Peyer's patch (tissue), 4 donors: ENCODE data around the gene TSPAN18. TPM values are rescaled to one million over a fixed set of nuclear protein-coding genes. Genes with fewer than 3 reads are reported as not detected.

ENCODE experiments used
- DNase-seq, 3 donors: peaks; one replicate each; pipeline ENCODE4 v3.0.0-alpha.2; 2017 to 2019
- H3K27ac ChIP-seq, 4 donors: fragments of 200-600 bp; sonication (generic); one replicate each; pipeline ENCODE4 v1.5.1; 2016 to 2019
- H3K27me3 ChIP-seq, 2 donors: fragments of 200-600 bp; sonication (generic); one replicate each; pipeline ENCODE4 v1.5.1; 2019
- H3K36me3 ChIP-seq, 3 donors: fragments of 200-600 bp; sonication (generic); one replicate each; pipeline ENCODE4 v1.5.1; 2016 to 2019
- H3K4me1 ChIP-seq, 4 donors: fragments of 200-600 bp; sonication (generic); one replicate each; pipeline ENCODE4 v1.5.1; 2016 to 2019
- H3K4me3 ChIP-seq, 4 donors: fragments of 200-600 bp; sonication (generic); 1 replicate in 3 of 4; 2 replicates in 1 of 4; pipeline ENCODE4 v1.5.1; 2016 to 2019; ENCODE audit warnings: mild to moderate bottlenecking in 1 of 4
- H3K9me3 ChIP-seq, 4 donors: fragments of 200-600 bp; sonication (generic); one replicate each; pipeline ENCODE4 v1.5.1; 2016 to 2019; ENCODE audit warnings: mild to moderate bottlenecking in 1 of 4
- POLR2A ChIP-seq, 2 donors: fragments of 450-650 bp; IDR thresholded peaks; one replicate each; pipeline ENCODE4 v1.5.1; 2017; ENCODE audit warnings: antibody characterized with exemption in 2 of 2, mild to moderate bottlenecking in 2 of 2, moderate library complexity in 2 of 2
- total RNA-seq, 4 donors: library from RNA; depleted of rRNA; stranded (reverse); fragments of >200 nt; gene quantifications; one replicate each; pipeline ENCODE4 v1.1.0, GENCODE V29; 2016
- TF ChIP-seq, protein P1 (sequence below), 6 experiments: fragments of 450-650 bp in 4 of 6; fragments of 200-600 bp in 2 of 6; sonication (generic) in 1 of 6; IDR thresholded peaks; one replicate each; pipeline ENCODE4 v1.5.1; 2017 to 2019; ENCODE audit warnings: antibody characterized with exemption in 6 of 6, mild to moderate bottlenecking in 3 of 6, moderate library complexity in 1 of 6

The TSPAN18 gene
- total RNA-seq, 4 donors from 2014 or later = 1.1 to 19.8 (median 3.1) TPM

DNA sequence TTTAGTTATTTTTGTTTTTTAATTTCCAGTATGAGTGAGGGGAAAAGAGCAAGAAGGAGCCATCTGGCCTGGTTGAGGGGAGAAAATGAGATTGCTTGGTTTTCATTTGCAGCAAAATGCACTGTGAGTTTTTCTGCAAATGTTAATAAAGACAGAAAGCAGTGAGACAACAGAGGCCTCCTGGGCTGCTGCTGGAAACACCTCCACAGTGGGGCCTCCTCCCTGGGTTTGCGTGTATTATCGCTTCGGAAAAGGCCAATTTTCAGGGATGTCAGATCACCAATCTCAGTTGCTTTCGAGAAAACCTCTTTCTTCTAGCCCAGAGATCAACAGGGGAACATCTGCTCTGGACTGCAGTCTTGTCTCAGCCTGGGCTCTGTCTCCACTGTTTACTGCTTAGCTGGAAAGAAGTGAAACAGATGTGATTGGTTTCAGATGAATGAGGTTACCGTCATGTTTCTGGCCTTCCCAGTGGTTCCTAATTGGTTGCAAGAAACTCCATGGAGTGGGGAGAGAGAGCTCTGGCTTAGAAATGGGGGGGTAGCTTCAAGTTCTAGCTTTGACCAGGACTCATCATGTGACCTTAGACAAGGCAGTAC lies 17.3 kb downstream of the TSPAN18 start:
- no peak for DNase-seq
- Histone ChIP-seq H3K27ac (peak overlapping the region in 2 of 4 donors; percentile 19 to 54), H3K36me3 (no peaks in the 10 kb centered on the region), H3K27me3 (no peaks in the 10 kb centered on the region), H3K4me1 (peaks cover 0 to 30% (median 0%) of the 10 kb centered on the region in 4 donors), H3K9me3 (no peaks in the 10 kb centered on the region), H3K4me3 (no peak overlapping the region)
- TF ChIP-seq, protein P1, sequence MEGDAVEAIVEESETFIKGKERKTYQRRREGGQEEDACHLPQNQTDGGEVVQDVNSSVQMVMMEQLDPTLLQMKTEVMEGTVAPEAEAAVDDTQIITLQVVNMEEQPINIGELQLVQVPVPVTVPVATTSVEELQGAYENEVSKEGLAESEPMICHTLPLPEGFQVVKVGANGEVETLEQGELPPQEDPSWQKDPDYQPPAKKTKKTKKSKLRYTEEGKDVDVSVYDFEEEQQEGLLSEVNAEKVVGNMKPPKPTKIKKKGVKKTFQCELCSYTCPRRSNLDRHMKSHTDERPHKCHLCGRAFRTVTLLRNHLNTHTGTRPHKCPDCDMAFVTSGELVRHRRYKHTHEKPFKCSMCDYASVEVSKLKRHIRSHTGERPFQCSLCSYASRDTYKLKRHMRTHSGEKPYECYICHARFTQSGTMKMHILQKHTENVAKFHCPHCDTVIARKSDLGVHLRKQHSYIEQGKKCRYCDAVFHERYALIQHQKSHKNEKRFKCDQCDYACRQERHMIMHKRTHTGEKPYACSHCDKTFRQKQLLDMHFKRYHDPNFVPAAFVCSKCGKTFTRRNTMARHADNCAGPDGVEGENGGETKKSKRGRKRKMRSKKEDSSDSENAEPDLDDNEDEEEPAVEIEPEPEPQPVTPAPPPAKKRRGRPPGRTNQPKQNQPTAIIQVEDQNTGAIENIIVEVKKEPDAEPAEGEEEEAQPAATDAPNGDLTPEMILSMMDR (IDR thresholded peaks at IDR 0.05) = no peak
- TF ChIP-seq POLR2A (IDR thresholded peaks at IDR 0.05) = no peak

DNA sequence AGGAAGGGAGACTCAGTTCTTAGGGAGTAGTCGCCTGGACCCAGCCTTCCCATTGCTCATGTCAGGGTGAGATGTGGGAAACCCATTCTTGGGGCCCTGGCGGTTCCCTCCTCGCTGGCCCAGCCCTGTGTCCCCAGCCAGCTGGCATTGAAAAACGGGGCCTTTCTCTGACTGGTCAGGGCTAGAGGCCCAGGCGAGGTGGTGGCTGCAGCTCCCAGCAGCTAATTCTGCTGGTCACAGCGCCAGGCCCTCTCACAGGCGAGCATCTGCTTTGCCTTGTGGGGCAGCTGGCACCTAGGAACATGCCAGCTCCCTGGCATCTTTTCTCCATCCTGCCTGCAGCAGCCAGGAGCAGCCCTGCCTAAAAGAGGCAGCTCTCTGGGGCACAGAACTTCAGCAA lies 20.1 kb downstream of the TSPAN18 start:
- TF ChIP-seq POLR2A (IDR thresholded peaks at IDR 0.05) = no peak
- TF ChIP-seq, protein P1 (IDR thresholded peaks at IDR 0.05) = no peak
- H3K36me3 ChIP-seq = no peaks in the 10 kb centered on the region
- peaks cover 0 to 26% (median 0%) of the 10 kb centered on the region in 4 donors for H3K4me1 ChIP-seq
- H3K27me3 ChIP-seq = no peaks in the 10 kb centered on the region
- no peak overlapping the region for H3K4me3 ChIP-seq
- peak overlapping the region in 1 of 4 donors; percentile 34 for H3K27ac ChIP-seq
- H3K9me3 ChIP-seq = no peaks in the 10 kb centered on the region
- DNase-seq = peak in 1 of 3 donors; percentile 36

DNA sequence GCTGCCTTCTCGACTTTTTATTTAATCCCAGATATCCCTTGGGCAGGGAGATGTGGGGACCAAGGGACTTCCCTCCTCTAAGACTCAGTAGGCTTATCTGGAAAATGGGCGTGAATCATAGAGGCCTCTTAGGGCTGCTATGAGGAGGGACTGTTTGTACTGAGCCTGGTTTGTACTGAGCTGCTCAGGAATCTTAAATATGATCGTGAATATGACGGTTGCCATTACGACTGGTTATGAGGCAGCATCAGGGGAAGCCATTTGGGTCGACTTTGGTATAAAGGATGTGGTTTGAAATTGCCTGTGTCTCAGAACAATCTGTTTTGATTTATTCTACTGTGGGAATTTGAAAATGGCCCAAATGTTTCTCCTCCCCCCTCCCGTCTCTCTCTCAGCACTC lies 20.6 kb downstream of the TSPAN18 start:
- Histone ChIP-seq H3K27ac (peak overlapping the region in 1 of 4 donors; percentile 34), H3K27me3 (no peaks in the 10 kb centered on the region), H3K4me1 (peaks cover 0 to 26% (median 0%) of the 10 kb centered on the region in 4 donors), H3K9me3 (no peaks in the 10 kb centered on the region), H3K36me3 (no peaks in the 10 kb centered on the region), H3K4me3 (no peak overlapping the region)
- TF ChIP-seq, protein P1 (IDR thresholded peaks at IDR 0.05) = no peak
- TF ChIP-seq POLR2A (IDR thresholded peaks at IDR 0.05) = no peak
- DNase-seq = no peak

DNA sequence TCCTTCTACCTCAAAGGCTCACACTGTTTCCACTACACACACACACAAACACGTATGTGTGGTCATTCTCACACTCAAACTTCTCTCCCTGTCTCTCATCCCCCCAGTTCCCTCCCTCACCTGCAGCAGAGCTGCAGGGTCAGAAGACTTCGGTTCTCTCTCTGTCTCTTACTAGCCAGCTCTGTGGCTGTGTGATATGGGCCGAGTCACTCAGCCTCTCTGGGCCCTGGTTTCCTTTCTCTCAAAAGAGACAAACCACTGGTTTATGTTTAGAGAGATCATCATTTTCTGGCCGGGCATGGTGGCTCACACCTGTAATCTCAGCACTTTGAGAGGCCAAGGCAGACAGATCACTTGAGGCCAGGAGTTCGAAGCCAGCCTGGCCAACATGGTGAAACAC lies 21.1 kb downstream of the TSPAN18 start:
- H3K4me1 ChIP-seq = peaks cover 0 to 21% (median 0%) of the 10 kb centered on the region in 4 donors
- H3K36me3 ChIP-seq = no peaks in the 10 kb centered on the region
- no peak overlapping the region for H3K4me3 ChIP-seq
- DNase-seq = no peak
- H3K27me3 ChIP-seq = no peaks in the 10 kb centered on the region
- TF ChIP-seq POLR2A (IDR thresholded peaks at IDR 0.05) = no peak
- TF ChIP-seq, protein P1 (IDR thresholded peaks at IDR 0.05) = no peak
- no peaks in the 10 kb centered on the region for H3K9me3 ChIP-seq
- H3K27ac ChIP-seq = peak overlapping the region in 1 of 4 donors; percentile 32

DNA sequence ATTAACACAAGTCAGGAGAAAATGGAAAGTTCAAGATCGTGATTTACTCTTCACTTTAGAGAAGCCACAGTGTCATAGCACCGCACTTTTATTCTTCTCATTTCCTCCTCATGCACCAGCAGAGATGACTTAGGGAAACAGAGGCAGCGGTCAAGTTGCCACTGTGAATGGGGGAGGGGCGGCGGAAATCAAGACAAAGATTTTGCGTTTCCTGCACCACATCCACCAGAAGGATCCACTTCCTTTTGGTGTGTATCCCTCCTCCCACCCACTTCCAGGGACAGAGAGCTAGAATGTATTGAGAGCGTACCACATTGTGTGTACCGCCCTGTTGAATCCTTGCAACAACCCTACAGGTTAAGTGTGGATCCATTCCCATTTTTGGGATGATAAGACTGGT lies 21.8 kb downstream of the TSPAN18 start:
- no peak for DNase-seq
- Histone ChIP-seq H3K36me3 (no peaks in the 10 kb centered on the region), H3K4me1 (peaks cover 0 to 13% (median 0%) of the 10 kb centered on the region in 4 donors), H3K27me3 (no peaks in the 10 kb centered on the region), H3K4me3 (no peak overlapping the region), H3K27ac (no peak overlapping the region), H3K9me3 (no peaks in the 10 kb centered on the region)
- no peak for TF ChIP-seq POLR2A (IDR thresholded peaks at IDR 0.05)
- TF ChIP-seq, protein P1 (IDR thresholded peaks at IDR 0.05) = no peak
